AG09309 (cell line): ENCODE data around the gene PLCB4.

Experiments
- DNase-seq: peaks from one replicate; pipeline ENCODE4 v3.0.0-alpha.2; 2010; ENCODE audit warnings: low read depth
- H3K4me3 ChIP-seq: 2 replicates; pipeline ENCODE4 v1.5.1; 2011; ENCODE audit warnings: mild to moderate bottlenecking, low read depth, low read length, moderate library complexity; ENCODE audit not compliant: control insufficient read depth
- CTCF ChIP-seq: IDR thresholded peaks from 2 replicates; pipeline ENCODE4 v1.5.1; 2011; ENCODE audit warnings: mild to moderate bottlenecking, low read depth, low read length, inconsistent platforms; ENCODE audit not compliant: insufficient read depth, control insufficient read depth; ENCODE audit errors: missing control alignments

The PLCB4 gene

GRCh38 chr20:9507544-9508239 is 438.8 kb downstream of the PLCB4 start:
- no peak overlapping the region for H3K4me3 ChIP-seq
- no peak for TF ChIP-seq CTCF
- DNase-seq, result no peak

GRCh38 chr20:9508240-9508661 is 439.4 kb downstream of the PLCB4 start:
- H3K4me3 ChIP-seq, result no peak overlapping the region

GRCh38 chr20:9508696-9509178 is 439.9 kb downstream of the PLCB4 start:
- no peak for DNase-seq
- no peak overlapping the region for H3K4me3 ChIP-seq
- no peak for TF ChIP-seq CTCF

More at GRCh38 chr20:9508240-9508661, 439.4 kb downstream of the PLCB4 start:
- DNase-seq, result no peak
- no peak for TF ChIP-seq CTCF

- no peak for TF ChIP-seq CTCF
- no peak for DNase-seq
- no peak overlapping the region for H3K4me3 ChIP-seq
Measured at GRCh38 chr20:9509246-9509645, 440.4 kb downstream of the PLCB4 start.

GRCh38 chr20:9510911-9511310 is 442.0 kb downstream of the PLCB4 start:
- no peak for TF ChIP-seq CTCF
- no peak overlapping the region for H3K4me3 ChIP-seq

GRCh38 chr20:9514072-9514460 is 445.2 kb downstream of the PLCB4 start:
- no peak for TF ChIP-seq CTCF
- H3K4me3 ChIP-seq, result no peak overlapping the region
- no peak for DNase-seq

More at GRCh38 chr20:9510911-9511310, 442.0 kb downstream of the PLCB4 start:
- DNase-seq, result no peak
